Measurements from ENCODE around the gene SP5.

The SP5 gene

DNA sequence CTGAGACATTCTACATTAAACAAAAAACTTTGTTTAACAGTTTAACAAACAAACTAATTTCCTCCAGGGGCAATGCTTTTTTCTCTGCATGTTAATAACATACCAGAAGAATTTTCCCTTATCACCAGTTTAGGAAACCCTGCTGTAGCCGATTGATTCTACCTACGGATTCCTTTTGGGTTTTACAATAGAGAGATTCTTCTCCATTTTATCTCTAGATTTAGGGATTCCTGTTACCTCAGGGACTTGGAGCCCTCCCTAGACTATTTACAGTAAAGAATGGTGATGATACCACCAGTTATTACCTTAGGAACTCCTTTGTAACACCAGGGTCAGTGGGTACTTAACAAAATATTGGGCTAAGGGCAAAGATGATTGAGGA lies 49.7 kb downstream of the SP5 start:
- H3K4me3 ChIP-seq (ENCODE audit: low read length) = no peak overlapping the region
- TF ChIP-seq, protein P1, sequence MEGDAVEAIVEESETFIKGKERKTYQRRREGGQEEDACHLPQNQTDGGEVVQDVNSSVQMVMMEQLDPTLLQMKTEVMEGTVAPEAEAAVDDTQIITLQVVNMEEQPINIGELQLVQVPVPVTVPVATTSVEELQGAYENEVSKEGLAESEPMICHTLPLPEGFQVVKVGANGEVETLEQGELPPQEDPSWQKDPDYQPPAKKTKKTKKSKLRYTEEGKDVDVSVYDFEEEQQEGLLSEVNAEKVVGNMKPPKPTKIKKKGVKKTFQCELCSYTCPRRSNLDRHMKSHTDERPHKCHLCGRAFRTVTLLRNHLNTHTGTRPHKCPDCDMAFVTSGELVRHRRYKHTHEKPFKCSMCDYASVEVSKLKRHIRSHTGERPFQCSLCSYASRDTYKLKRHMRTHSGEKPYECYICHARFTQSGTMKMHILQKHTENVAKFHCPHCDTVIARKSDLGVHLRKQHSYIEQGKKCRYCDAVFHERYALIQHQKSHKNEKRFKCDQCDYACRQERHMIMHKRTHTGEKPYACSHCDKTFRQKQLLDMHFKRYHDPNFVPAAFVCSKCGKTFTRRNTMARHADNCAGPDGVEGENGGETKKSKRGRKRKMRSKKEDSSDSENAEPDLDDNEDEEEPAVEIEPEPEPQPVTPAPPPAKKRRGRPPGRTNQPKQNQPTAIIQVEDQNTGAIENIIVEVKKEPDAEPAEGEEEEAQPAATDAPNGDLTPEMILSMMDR (conservative IDR thresholded peaks at IDR 0.05; ENCODE audit: low read length) = no peak
- DNase-seq (ENCODE audit: low read depth) = no peak

DNA sequence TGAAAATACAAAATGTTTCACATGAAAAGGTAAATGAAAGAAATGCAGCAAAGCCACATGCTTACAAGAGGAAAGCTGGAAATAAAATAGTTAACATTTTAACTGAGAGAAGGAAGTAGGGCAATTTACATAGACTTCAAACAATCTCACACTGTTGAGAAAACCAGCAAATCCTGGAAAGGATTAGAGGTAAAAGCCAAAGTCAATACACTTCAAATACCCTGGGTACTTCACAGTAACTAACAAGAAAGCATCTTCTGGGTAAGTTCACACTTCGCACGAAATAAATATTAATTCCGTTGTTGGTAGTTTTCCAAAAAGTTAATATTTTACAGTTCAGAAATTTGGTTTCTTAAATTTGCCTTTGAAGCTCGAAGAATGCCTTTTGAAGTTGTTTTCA lies 51.6 kb downstream of the SP5 start:
- DNase-seq (ENCODE audit: low read depth) = no peak
- no peak overlapping the region for H3K4me3 ChIP-seq (ENCODE audit: low read length)
- TF ChIP-seq, protein P1 (conservative IDR thresholded peaks at IDR 0.05; ENCODE audit: low read length) = no peak

All from AG10803 (cell line).